Astrocyte (in vitro differentiated cells and primary cell): ENCODE results near the gene IFNA1. TPM values are rescaled to one million over a fixed set of nuclear protein-coding genes. Genes with fewer than 3 reads are reported as not detected.

Experiments used
- DNase-seq: peaks from one replicate; pipeline ENCODE4 v3.0.0-alpha.2; 2010; ENCODE audit warnings: low read depth
- FAIRE-seq: peaks from 2 replicates; lab custom pipeline; 2011; peaks lifted over from hg19 to GRCh38; lab: Jason Lieb, UNC
- H2AFZ ChIP-seq: 2 replicates; pipeline ENCODE4 v1.6.0; 2012; ENCODE audit warnings: low read depth, low read length, inconsistent platforms
- H3K27ac ChIP-seq: 2 replicates; pipeline ENCODE4 v1.5.1; 2011; ENCODE audit warnings: low read depth, low read length, inconsistent platforms
- H3K27me3 ChIP-seq: 2 replicates; pipeline ENCODE4 v1.6.0; 2011; ENCODE audit warnings: low read length, inconsistent platforms; ENCODE audit not compliant: insufficient read depth
- H3K36me3 ChIP-seq: 2 replicates; pipeline ENCODE4 v1.5.1; 2011; ENCODE audit warnings: low read length, inconsistent platforms; ENCODE audit not compliant: insufficient read depth
- H3K4me1 ChIP-seq: 2 replicates; pipeline ENCODE4 v1.5.1; 2011; ENCODE audit warnings: low read length, inconsistent platforms; ENCODE audit not compliant: insufficient read depth
- H3K4me2 ChIP-seq: 2 replicates; pipeline ENCODE4 v1.6.0; 2012; ENCODE audit warnings: low read length, inconsistent platforms
- H3K4me3 ChIP-seq: 2 replicates; pipeline ENCODE4 v1.5.1; 2011; ENCODE audit warnings: low read depth, mild to moderate bottlenecking, low read length, inconsistent platforms; ENCODE audit not compliant: insufficient read depth
- H3K79me2 ChIP-seq: 2 replicates; pipeline ENCODE4 v1.6.0; 2012; ENCODE audit warnings: mild to moderate bottlenecking, low read length, inconsistent platforms; ENCODE audit not compliant: insufficient read depth
- H3K9ac ChIP-seq: 2 replicates; pipeline ENCODE4 v1.6.0; 2012; ENCODE audit warnings: mild to moderate bottlenecking, low read length, inconsistent platforms
- H3K9me3 ChIP-seq: 2 replicates; pipeline ENCODE4 v1.5.1; 2012; ENCODE audit warnings: low read depth, mild to moderate bottlenecking, low read length, inconsistent platforms; ENCODE audit not compliant: insufficient read depth
- H4K20me1 ChIP-seq: 2 replicates; pipeline ENCODE4 v1.6.0; 2012; ENCODE audit warnings: low read length, inconsistent platforms; ENCODE audit not compliant: insufficient read depth
- H3K27ac Mint-ChIP-seq: one replicate; pipeline ENCODE4 v1.8.0; 2021; ENCODE audit warnings: mild to moderate bottlenecking, mixed read lengths; ENCODE audit not compliant: unreplicated experiment
- H3K27me3 Mint-ChIP-seq: one replicate; pipeline ENCODE4 v1.8.0; 2021; ENCODE audit warnings: low read depth, mixed read lengths; ENCODE audit not compliant: unreplicated experiment
- H3K36me3 Mint-ChIP-seq: one replicate; pipeline ENCODE4 v1.8.0; 2021; ENCODE audit warnings: low read depth, mixed read lengths; ENCODE audit not compliant: unreplicated experiment
- H3K4me1 Mint-ChIP-seq: one replicate; pipeline ENCODE4 v1.8.0; 2021; ENCODE audit warnings: low read depth, mixed read lengths; ENCODE audit not compliant: unreplicated experiment
- H3K4me3 Mint-ChIP-seq: one replicate; pipeline ENCODE4 v1.8.0; 2021; ENCODE audit warnings: mild to moderate bottlenecking, moderate library complexity, mixed read lengths; ENCODE audit not compliant: unreplicated experiment
- H3K9me3 Mint-ChIP-seq: one replicate; pipeline ENCODE4 v1.8.0; 2021; ENCODE audit warnings: mild to moderate bottlenecking, mixed read lengths; ENCODE audit not compliant: unreplicated experiment
- EZH2 ChIP-seq: IDR thresholded peaks from 2 replicates; pipeline ENCODE4 v1.6.1; 2012; ENCODE audit warnings: mild to moderate bottlenecking, low read length, inconsistent platforms; ENCODE audit not compliant: insufficient read depth
- total RNA-seq: library from RNA; stranded (reverse); gene quantifications from 2 replicates; pipeline ENCODE4 v1.2.1, GENCODE V29; 2021
- TF ChIP-seq, protein P1 (sequence below): IDR thresholded peaks from 2 replicates; pipeline ENCODE4 v1.5.1; 2011; ENCODE audit warnings: low read depth, mild to moderate bottlenecking, inconsistent platforms, low read length, moderate library complexity; ENCODE audit not compliant: insufficient read depth

The IFNA1 gene
- total RNA-seq, 1 donor from 2014 or later: not detected

DNA sequence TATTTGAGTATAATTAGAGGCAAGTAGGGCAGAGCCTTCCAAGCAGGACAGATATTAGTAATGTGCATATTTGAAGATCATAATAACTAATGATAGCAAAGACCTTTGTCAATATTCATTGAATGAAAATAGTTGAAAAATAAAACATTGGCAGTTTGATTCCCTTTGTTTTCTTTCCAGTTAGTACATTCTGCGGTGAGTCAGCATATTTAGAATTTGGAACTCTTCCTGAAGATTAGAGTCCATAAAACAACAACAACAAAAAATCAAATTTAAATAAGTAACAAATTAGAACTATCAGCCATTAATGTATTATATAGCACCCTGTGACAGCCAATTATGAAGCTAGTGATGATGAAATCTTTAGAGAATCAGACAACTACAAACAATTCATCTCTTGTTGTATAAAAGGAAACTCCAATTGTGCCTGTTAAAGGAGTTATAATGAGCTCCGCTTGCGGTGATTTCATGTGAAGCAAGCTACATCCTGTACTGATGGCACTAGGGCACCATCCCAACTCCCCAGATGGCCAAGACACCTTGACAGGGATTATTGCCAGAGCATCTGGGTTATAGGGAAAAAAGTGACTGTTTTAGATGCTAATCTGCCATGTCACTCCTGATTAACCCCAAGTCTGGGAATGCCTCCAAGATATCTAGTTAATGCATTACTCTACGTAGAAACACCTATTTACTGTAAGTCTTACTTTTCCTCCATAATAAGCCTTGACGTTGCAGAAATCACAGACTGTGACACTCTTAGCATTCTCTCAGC is 24.6 kb upstream of the IFNA1 start:
- DNase-seq (peak; percentile 79), FAIRE-seq (no peak)
- H4K20me1 ChIP-seq: no peaks in the 10 kb centered on the region
- H3K9me3 Mint-ChIP-seq: no peaks in the 10 kb centered on the region
- no peak overlapping the region for H3K4me3 ChIP-seq
- no peak overlapping the region for H3K4me2 ChIP-seq
- no peak overlapping the region for H2AFZ ChIP-seq
- H3K9ac ChIP-seq: no peak overlapping the region
- peaks cover 4% of the 10 kb centered on the region for H3K4me1 ChIP-seq
- peaks cover 4% of the 10 kb centered on the region for H3K27me3 Mint-ChIP-seq
- no peaks in the 10 kb centered on the region for H3K9me3 ChIP-seq
- TF ChIP-seq, protein P1, sequence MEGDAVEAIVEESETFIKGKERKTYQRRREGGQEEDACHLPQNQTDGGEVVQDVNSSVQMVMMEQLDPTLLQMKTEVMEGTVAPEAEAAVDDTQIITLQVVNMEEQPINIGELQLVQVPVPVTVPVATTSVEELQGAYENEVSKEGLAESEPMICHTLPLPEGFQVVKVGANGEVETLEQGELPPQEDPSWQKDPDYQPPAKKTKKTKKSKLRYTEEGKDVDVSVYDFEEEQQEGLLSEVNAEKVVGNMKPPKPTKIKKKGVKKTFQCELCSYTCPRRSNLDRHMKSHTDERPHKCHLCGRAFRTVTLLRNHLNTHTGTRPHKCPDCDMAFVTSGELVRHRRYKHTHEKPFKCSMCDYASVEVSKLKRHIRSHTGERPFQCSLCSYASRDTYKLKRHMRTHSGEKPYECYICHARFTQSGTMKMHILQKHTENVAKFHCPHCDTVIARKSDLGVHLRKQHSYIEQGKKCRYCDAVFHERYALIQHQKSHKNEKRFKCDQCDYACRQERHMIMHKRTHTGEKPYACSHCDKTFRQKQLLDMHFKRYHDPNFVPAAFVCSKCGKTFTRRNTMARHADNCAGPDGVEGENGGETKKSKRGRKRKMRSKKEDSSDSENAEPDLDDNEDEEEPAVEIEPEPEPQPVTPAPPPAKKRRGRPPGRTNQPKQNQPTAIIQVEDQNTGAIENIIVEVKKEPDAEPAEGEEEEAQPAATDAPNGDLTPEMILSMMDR: no peak
- no peak for TF ChIP-seq EZH2
- no peaks in the 10 kb centered on the region for H3K79me2 ChIP-seq
- no peaks in the 10 kb centered on the region for H3K27me3 ChIP-seq
- no peaks in the 10 kb centered on the region for H3K36me3 ChIP-seq
- no peak overlapping the region for H3K4me3 Mint-ChIP-seq
- no peaks in the 10 kb centered on the region for H3K4me1 Mint-ChIP-seq
- no peak overlapping the region for H3K27ac Mint-ChIP-seq
- H3K36me3 Mint-ChIP-seq: no peaks in the 10 kb centered on the region
- H3K27ac ChIP-seq: no peak overlapping the region

DNA sequence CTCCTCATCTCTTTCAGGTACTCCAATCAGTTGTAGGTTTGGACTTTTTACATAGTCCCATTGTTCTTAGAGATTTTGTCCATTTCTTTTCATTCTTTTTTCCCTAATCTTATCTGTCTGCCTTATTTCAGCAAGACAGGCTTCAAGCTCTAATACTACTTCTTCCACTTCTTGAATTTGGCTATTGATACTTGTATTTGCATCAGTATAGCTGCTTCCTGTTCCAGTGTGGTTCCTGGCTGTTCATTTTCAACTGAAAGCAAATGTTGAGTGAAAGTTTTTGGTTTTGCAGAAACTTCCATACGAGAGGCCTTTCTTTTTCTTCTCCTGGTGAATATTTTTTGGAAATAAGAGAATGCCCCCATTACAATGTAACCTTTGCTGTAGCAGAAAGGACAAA is 12.0 kb upstream of the IFNA1 start:
- H3K4me2 ChIP-seq: no peak overlapping the region
- no peak overlapping the region for H3K27ac Mint-ChIP-seq
- DNase-seq (no peak), FAIRE-seq (no peak)
- H3K9me3 ChIP-seq: no peaks in the 10 kb centered on the region
- H3K4me1 ChIP-seq: no peaks in the 10 kb centered on the region
- H4K20me1 ChIP-seq: no peaks in the 10 kb centered on the region
- no peaks in the 10 kb centered on the region for H3K36me3 ChIP-seq
- peaks cover 8% of the 10 kb centered on the region for H3K27me3 ChIP-seq
- no peaks in the 10 kb centered on the region for H3K9me3 Mint-ChIP-seq
- no peak overlapping the region for H3K4me3 Mint-ChIP-seq
- no peak overlapping the region for H3K4me3 ChIP-seq
- H3K9ac ChIP-seq: no peak overlapping the region
- TF ChIP-seq, protein P1: no peak
- TF ChIP-seq EZH2: no peak
- H3K79me2 ChIP-seq: no peaks in the 10 kb centered on the region
- no peak overlapping the region for H2AFZ ChIP-seq
- peaks cover 4% of the 10 kb centered on the region for H3K27me3 Mint-ChIP-seq
- H3K4me1 Mint-ChIP-seq: peaks cover 1% of the 10 kb centered on the region
- no peaks in the 10 kb centered on the region for H3K36me3 Mint-ChIP-seq
- no peak overlapping the region for H3K27ac ChIP-seq

DNA sequence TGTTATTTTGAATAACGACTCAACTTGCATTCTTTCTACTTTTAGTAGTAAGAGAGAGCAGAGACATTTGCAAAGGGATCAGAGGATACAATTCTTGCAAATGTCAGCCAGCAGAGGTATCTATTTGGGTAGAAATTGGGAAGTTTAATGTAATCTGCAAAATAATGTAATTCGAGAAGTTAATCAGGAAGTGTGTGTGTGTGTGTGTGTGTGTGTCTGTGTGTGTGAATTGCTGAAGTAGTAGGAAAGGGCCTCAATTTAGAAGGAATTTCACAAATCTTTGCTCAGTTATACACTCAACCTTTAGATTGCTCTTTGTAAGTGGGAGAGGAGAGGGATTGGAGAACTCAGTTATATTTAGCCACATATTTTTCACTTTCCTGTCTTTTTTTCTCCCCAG is 11.0 kb upstream of the IFNA1 start:
- TF ChIP-seq EZH2: no peak
- TF ChIP-seq, protein P1: no peak
- H3K4me1 Mint-ChIP-seq: peaks cover 1% of the 10 kb centered on the region
- H3K4me3 Mint-ChIP-seq: no peak overlapping the region
- Histone ChIP-seq H4K20me1 (no peaks in the 10 kb centered on the region), H3K9ac (no peak overlapping the region), H3K9me3 (no peaks in the 10 kb centered on the region), H3K79me2 (no peaks in the 10 kb centered on the region), H3K4me3 (no peak overlapping the region), H2AFZ (no peak overlapping the region), H3K27ac (no peak overlapping the region), H3K27me3 (peaks cover 8% of the 10 kb centered on the region), H3K4me2 (no peak overlapping the region), H3K4me1 (no peaks in the 10 kb centered on the region), H3K36me3 (no peaks in the 10 kb centered on the region)
- H3K27me3 Mint-ChIP-seq: peaks cover 4% of the 10 kb centered on the region
- H3K36me3 Mint-ChIP-seq: no peaks in the 10 kb centered on the region
- H3K27ac Mint-ChIP-seq: no peak overlapping the region
- DNase-seq (no peak), FAIRE-seq (no peak)
- H3K9me3 Mint-ChIP-seq: no peaks in the 10 kb centered on the region
